22Rv1 (cell line): ENCODE data around the gene RAB3B.

Experiments used
- ZFX ChIP-seq: fragments of 450-650 bp; IDR thresholded peaks from 2 replicates; pipeline ENCODE4 v1.6.1; 2017; ENCODE audit warnings: antibody characterized with exemption, borderline replicate concordance
- TF ChIP-seq, protein P1 (sequence below): fragments of 450-650 bp; IDR thresholded peaks from 2 replicates; pipeline ENCODE4 v1.5.1; 2017; ENCODE audit warnings: mild to moderate bottlenecking

DNA sequence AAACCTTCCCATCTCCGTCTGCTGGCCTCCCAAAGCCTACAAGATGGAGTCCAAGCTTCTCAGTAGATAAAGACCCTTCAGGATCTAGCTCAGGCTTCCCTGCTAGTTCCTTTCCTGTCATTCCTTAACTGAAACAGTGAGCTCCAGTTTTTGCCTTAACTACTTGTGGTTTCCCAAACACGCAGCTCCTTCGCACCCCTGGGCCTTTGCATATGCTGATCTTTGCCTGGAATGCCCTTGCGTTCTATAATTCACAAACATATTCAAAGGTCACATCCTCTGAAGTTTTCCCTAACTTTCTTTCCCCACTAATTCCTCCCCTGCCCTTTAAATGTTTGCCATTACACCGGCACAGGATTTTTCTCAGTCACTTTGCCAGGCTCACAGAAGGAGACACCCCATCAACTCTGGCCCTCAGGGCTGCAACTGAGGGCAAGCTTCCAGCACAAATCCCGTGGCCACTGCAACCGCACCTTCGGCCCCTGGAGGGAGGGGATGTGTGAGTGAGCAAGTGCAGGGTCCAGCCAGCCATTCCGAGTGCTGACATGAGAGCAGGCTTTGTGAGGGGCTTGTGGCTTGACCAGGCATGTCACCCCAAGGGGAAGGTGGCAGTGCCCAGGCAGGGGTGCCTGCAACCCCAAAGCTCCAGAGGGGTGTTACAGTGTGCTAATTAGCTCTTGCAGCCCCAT is 41.3 kb downstream of the RAB3B start:
- TF ChIP-seq, protein P1, sequence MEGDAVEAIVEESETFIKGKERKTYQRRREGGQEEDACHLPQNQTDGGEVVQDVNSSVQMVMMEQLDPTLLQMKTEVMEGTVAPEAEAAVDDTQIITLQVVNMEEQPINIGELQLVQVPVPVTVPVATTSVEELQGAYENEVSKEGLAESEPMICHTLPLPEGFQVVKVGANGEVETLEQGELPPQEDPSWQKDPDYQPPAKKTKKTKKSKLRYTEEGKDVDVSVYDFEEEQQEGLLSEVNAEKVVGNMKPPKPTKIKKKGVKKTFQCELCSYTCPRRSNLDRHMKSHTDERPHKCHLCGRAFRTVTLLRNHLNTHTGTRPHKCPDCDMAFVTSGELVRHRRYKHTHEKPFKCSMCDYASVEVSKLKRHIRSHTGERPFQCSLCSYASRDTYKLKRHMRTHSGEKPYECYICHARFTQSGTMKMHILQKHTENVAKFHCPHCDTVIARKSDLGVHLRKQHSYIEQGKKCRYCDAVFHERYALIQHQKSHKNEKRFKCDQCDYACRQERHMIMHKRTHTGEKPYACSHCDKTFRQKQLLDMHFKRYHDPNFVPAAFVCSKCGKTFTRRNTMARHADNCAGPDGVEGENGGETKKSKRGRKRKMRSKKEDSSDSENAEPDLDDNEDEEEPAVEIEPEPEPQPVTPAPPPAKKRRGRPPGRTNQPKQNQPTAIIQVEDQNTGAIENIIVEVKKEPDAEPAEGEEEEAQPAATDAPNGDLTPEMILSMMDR = no peak
- TF ChIP-seq ZFX = no peak
